HG03066 (cell line): ENCODE data around the gene RCOR3.
A peak's percentile ranks its signal among the peaks of the same experiment; 100 is the strongest.
"Not testable (repeated sequence)": the region's sequence is repeated elsewhere in the genome, so short reads cannot be mapped to it uniquely, and the experiment has no call there.

Experiments used
- ATAC-seq: cut with Tn5 transposase; IDR thresholded peaks from one replicate; pipeline ENCODE4 v1.9.1; 2021; ENCODE audit warnings: low read depth; ENCODE audit not compliant: unreplicated experiment

Gene RCOR3

GRCh38 chr1:211337430-211338223 lies 78.5 kb downstream of the RCOR3 start:
- no peak for ATAC-seq

GRCh38 chr1:211338224-211338620 lies 79.1 kb downstream of the RCOR3 start:
- ATAC-seq = no peak

GRCh38 chr1:211339631-211340041 lies 80.5 kb downstream of the RCOR3 start:
- ATAC-seq = no peak

DNA sequence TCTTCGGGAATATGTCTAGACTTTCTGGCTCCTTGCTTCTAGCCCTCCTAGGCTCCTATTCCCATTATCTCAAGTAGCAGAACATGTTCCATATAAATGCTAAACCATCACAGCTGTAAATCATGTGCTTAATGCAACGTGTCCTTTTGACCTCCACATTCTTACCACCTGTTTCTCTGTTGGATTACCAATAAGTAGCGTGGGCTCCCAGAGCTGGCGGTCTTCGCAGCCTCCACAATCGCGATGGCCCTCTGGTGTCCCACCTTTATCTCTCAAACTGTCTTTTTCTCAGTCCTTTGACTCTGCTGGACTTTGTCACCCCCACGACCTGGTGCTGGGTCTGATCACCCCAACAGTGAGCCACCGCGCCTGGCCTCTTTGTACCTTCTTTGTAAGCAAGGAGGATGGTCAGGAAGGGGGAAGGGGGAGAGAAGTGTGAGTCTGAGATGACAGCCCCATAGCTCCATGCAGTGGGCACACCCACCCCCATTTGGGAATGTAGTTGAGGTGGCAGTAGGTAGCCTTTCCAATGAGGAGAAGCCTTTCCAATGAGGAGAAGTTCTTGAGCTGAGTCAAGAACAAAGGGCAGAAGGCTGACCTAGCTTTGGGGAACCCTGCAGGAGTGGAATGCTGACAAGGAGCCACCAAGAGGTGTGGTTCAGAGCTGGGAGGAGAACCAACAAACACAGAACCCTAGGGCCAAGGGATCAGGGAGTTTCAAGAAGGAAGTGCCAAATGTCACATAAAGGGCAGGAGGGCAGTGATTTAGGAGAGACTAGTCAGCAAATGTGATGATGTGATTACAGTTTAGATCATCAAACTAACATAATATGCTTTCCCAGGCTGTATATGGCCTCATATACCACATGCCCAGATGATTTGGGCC lies 81.7 kb downstream of the RCOR3 start:
- no peak for ATAC-seq

GRCh38 chr1:211341999-211342398 lies 82.8 kb downstream of the RCOR3 start:
- no peak for ATAC-seq

DNA sequence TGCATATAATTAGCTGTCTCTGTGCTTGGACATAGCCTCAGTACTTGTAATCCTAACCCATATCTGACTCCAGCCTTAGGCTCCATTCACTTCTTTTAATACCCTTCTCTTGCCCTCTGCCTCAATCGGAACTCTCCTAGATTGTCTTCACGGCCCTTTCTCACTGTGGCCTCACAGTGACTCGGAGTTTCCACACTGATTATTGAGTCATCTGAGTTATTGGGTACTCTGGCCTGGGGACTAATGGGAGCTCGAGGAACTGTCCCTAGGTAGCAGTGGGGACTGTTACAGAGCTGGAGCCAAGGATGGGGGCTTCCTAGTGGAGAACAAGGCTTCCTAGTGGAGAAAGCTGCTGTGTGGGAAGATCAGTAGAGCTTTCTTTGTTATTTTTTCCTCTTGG lies 84.4 kb downstream of the RCOR3 start:
- no peak for ATAC-seq

DNA sequence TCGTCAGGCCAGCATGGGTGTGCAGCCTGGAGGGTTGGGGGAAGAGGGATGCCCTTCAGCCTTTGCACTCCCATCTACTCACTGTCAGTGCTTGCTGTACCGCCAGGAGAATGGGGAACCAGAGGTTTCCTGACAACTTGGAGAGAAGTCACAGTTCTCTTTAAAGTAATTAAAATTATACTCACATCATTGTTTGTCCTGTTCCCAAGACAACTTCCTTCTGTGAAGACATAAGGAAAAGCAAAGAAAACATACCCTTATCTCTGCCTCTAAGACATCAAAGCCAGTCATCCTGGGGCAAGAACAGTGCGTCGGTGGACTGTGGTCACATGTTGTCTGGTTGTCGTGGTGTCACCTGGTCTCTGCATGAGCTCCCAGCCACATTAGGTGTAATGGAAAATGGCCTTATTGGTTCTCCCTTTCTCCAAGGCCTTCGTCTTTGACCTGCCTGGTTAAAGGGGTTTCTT lies 85.0 kb downstream of the RCOR3 start:
- no peak for ATAC-seq

- ATAC-seq = no peak
These were observed 86.6 kb downstream of the RCOR3 start for GRCh38 chr1:211345719-211346118.

GRCh38 chr1:211347077-211347844 lies 88.1 kb downstream of the RCOR3 start:
- ATAC-seq = no peak

DNA sequence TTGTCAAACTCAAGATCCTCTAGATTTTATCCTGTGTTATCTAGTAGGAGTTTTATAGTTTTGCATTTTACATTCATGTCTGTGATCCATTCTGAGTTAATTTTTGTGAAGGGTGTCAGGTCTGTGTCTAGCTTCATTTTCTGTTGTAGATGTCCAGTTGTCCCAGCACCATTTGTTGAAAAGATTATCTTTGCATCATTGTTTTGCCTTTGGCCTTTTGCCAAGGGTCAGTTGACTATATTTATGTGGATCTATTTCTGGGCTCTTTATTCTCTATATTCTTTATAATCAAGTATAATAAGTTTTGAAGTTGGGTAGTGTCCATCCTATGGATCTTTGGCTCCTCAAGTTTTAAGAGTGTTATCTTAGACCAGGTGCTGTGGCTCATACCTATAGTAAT lies 89.4 kb downstream of the RCOR3 start:
- ATAC-seq = no peak

GRCh38 chr1:211349741-211350140 lies 90.6 kb downstream of the RCOR3 start:
- no peak for ATAC-seq

DNA sequence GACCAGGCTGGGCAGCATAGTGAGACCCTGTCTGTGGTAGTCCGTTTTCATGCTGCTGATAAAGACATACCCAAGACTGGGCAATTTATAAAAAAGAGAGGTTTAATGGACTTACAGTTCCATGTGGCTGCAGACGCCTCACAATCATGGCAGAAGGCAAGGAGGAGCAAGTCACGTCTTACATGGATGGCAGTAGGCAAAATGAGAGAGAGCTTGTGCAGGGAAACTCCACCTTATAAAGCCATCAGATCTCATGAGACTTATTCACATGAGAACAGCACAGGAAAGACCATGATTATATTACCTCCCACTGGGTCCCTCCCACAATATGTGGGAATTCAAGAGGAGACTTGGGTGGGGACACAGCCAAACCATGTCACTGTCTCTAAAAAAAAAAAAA lies 92.9 kb downstream of the RCOR3 start:
- not testable (repeated sequence) for ATAC-seq

DNA sequence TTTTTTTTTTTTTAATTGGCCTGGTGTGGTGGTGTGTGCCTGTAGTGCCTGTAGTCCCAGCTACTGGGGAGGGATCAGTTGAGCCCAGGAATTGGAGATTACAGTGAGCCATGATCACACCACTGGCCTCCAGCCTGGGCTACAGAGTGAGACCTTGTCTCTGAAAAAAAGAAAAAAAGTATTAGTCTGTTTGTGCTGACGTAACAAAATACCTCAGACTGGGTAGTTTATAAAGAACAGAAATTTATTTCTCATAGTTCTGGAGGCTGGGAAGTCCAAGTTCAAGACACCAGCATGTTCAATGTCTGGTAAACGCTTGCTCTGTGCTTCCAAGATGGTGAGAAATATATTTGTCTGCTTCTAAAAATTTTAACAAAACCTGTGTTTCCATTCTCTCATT lies 93.3 kb downstream of the RCOR3 start:
- ATAC-seq = no peak

- ATAC-seq = peak; percentile 76
These were observed 93.9 kb downstream of the RCOR3 start for GRCh38 chr1:211352985-211353515.

DNA sequence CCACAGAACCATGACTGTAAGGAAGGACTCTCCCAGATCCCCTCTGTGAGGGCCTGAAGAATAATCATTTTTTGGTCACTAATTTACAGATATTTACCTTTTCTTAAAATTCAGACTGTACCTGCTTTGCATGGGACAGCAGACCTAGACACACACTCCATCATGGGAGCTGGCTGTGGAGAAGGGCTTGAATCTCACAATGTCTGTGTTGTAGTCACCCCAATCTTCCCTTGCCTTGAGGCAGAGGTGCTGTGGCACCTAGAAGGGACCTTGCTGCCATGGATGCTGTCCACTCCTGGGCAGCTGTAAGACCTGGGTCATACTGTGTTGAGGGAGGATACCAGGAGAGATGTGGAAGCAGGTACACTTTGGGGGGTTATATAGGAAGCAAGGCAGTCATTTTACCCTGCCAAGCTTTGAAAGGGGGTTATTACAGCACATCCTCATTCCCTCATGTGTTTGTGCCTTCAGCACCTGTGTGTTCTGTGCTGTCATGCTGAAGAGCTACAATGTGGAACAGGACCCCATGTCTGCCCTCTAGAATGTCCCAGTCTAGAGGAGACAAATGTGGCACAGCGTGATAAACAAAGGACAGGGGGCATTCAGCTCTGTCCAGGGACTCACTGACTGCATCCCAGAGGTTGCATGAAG lies 94.5 kb downstream of the RCOR3 start:
- ATAC-seq = no peak

DNA sequence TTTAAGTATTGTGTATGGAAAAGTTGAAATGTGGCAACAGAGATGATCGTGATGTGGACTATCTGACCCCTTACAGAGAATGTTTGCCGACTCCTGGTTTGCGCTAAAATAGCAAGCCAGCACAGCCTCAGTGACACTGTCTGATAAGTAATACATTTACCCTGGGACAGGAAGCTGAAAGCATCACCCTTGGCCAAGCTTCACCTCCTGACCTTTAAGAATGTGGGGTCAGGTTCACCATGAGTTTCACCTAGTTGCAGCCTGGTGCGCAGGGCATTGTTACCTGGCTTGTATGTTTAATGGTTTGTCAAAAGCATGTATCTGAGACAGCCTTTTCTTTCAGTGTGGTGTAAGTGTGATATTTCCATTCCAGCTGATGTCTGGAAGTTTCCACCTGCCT lies 96.7 kb downstream of the RCOR3 start:
- no peak for ATAC-seq

GRCh38 chr1:211356723-211357407 lies 97.7 kb downstream of the RCOR3 start:
- no peak for ATAC-seq

DNA sequence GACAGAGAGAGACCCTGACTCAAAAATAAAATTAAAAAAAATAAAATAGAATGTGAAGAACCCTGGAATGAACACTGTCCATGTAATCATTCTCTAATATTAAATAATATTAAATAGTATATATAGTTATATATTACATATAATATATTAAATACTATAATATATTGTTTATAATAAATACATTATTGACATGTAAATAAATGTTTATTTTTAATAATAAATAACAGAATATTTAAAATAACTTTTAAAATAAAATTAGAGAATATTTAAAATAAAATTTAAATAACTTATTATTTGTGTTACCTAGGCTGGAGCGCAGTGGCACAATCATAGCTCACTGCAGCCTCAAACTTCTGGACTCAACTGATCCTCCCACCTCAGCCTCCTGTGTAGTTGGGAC lies 99.5 kb downstream of the RCOR3 start:
- no peak for ATAC-seq

GRCh38 chr1:211359876-211360275 lies 100.7 kb downstream of the RCOR3 start:
- no peak for ATAC-seq

GRCh38 chr1:211361202-211361601 lies 102.0 kb downstream of the RCOR3 start:
- ATAC-seq = no peak
